HCT116 (cell line): ENCODE data around the gene OR14I1. TPM values are rescaled to one million over a fixed set of nuclear protein-coding genes. Genes with fewer than 3 reads are reported as not detected.

Experiments
- ATAC-seq: fragments of 200-7000 bp; cut with Tn5 transposase; 2 replicates; pipeline ENCODE4 v1.9.1; 2020; ENCODE audit warnings: mild to moderate bottlenecking, moderate library complexity
- BruUV-seq: library from RNA; stranded (reverse); fragments of 400-500 nt; replicated peaks from 2 replicates; lab custom pipeline; 2021; lab: Mats Ljungman, UMichigan
- CTCF ChIA-PET: fragments of 300-600 bp; sonication (Branson Sonifier 250); formaldehyde crosslinking; loops from one replicate; lab custom pipeline; 2021; ENCODE audit warnings: antibody characterized with exemption; lab: Charles Lee
- POLR2A ChIA-PET: fragments of 300-600, 350-600 bp; sonication (Branson Sonifier 250); formaldehyde crosslinking; loops from one replicate; lab custom pipeline; 2021; ENCODE audit warnings: antibody characterized with exemption; lab: Charles Lee
- RAD21 ChIA-PET, 2 experiments: fragments of 300-600 bp; sonication (Branson Sonifier 250); formaldehyde crosslinking; loops; one replicate each; lab custom pipeline; 2023; ENCODE audit warnings: low total read pairs in 2 of 2; ENCODE audit not compliant: uncharacterized antibody in 2 of 2, unreplicated experiment in 2 of 2, low non-redundant PET in 1 of 2; lab: Charles Lee
- DNase-seq: peaks from one replicate; pipeline ENCODE4 v3.0.0-alpha.2; 2010; ENCODE audit warnings: low read depth, low spot score
- H2AFZ ChIP-seq: fragments of 200-600 bp; shearing (Covaris generic), sonication (generic); 2 replicates; pipeline ENCODE4 v1.6.1; 2017; ENCODE audit warnings: low read depth, mixed run types, mixed read lengths, antibody characterized with exemption, low read length; ENCODE audit not compliant: poor library complexity, severe bottlenecking
- H3K27ac ChIP-seq: 2 replicates; pipeline ENCODE4 v1.5.1; 2012; ENCODE audit warnings: low read depth, low read length
- H3K27me3 ChIP-seq: fragments of 200-600 bp; sonication (generic); 2 replicates; pipeline ENCODE4 v1.6.1; 2016; ENCODE audit warnings: mixed run types, low read length, mixed read lengths; ENCODE audit not compliant: insufficient read depth
- H3K36me3 ChIP-seq, 2 experiments: fragments of 200-500 bp in 1 of 2; fragments of 200-600 bp in 1 of 2; sonication (Bioruptor generic) in 1 of 2; sonication (generic) in 1 of 2; 2 replicates each; pipeline versions ENCODE4 v1.5.1 to v1.6.1; 2014 to 2016; ENCODE audit warnings: low read length in 2 of 2, inconsistent platforms in 1 of 2, mixed read lengths in 1 of 2, mixed run types in 1 of 2; ENCODE audit not compliant: insufficient read depth in 2 of 2, control insufficient read depth in 1 of 2
- H3K4me1 ChIP-seq, 2 experiments: fragments of 200-600 bp in 1 of 2; sonication (generic) in 1 of 2; 2 replicates each; pipeline versions ENCODE4 v1.5.1 to v1.6.1; 2012 to 2017; ENCODE audit warnings: low read length in 2 of 2, inconsistent platforms in 1 of 2, mild to moderate bottlenecking in 1 of 2, mixed read lengths in 1 of 2, mixed run types in 1 of 2, moderate library complexity in 1 of 2; ENCODE audit not compliant: insufficient read depth in 2 of 2, control insufficient read depth in 1 of 2
- H3K4me2 ChIP-seq: fragments of 200-600 bp; sonication (generic); 2 replicates; pipeline ENCODE4 v1.6.1; 2017; ENCODE audit warnings: mixed run types, low read length, mixed read lengths
- H3K4me3 ChIP-seq, 2 experiments: fragments of 200-600 bp in 1 of 2; sonication (generic) in 1 of 2; replicated peaks in 1 of 2; 2 replicates each; pipeline ENCODE4 v1.5.1; 2011 to 2016; ENCODE audit warnings: low read length in 2 of 2, control low read depth in 1 of 2, low read depth in 1 of 2, mild to moderate bottlenecking in 1 of 2, mixed read lengths in 1 of 2, mixed run types in 1 of 2
- H3K79me2 ChIP-seq: fragments of 200-600 bp; sonication (generic); 2 replicates; pipeline ENCODE4 v1.6.1; 2017; ENCODE audit warnings: mild to moderate bottlenecking, mixed run types, low read length, moderate library complexity, mixed read lengths; ENCODE audit not compliant: insufficient read depth
- H3K9ac ChIP-seq: fragments of 200-600 bp; sonication (generic); 2 replicates; pipeline ENCODE4 v1.6.1; 2016; ENCODE audit warnings: low read length, mixed read lengths
- H3K9me2 ChIP-seq: fragments of 200-600 bp; sonication (generic), shearing (Covaris generic); 2 replicates; pipeline ENCODE4 v1.6.1; 2017; ENCODE audit warnings: mixed run types, mild to moderate bottlenecking, moderate library complexity; ENCODE audit not compliant: insufficient read depth
- H3K9me3 ChIP-seq, 2 experiments: fragments of 200-500 bp in 1 of 2; fragments of 200-600 bp in 1 of 2; sonication (Bioruptor generic) in 1 of 2; sonication (generic) in 1 of 2; 2 replicates each; pipeline ENCODE4 v1.6.1; 2014 to 2017; ENCODE audit warnings: low read length in 2 of 2, mixed read lengths in 2 of 2, inconsistent platforms in 1 of 2, low read depth in 1 of 2, mild to moderate bottlenecking in 1 of 2, mixed run types in 1 of 2, moderate library complexity in 1 of 2; ENCODE audit not compliant: control insufficient read depth in 1 of 2, insufficient read depth in 1 of 2
- H4K20me1 ChIP-seq: fragments of 200-600 bp; sonication (generic), shearing (Covaris generic); 2 replicates; pipeline ENCODE4 v1.6.1; 2017; ENCODE audit warnings: mixed run types, mild to moderate bottlenecking, moderate library complexity; ENCODE audit not compliant: insufficient read depth
- CBX3 ChIP-seq: IDR thresholded peaks from 2 replicates; pipeline ENCODE4 v1.6.1; 2012; ENCODE audit warnings: low read depth
- CEBPB ChIP-seq: IDR thresholded peaks from 2 replicates; pipeline ENCODE4 v1.6.1; 2012; ENCODE audit warnings: low read depth
- EGR1 ChIP-seq: IDR thresholded peaks from 2 replicates; pipeline ENCODE4 v1.6.1; 2012; ENCODE audit warnings: low read depth
- ELF1 ChIP-seq: IDR thresholded peaks from 2 replicates; pipeline ENCODE4 v1.6.1; 2012; ENCODE audit warnings: low read depth, borderline replicate concordance
- EZH2 ChIP-seq: fragments of 200-600 bp; sonication (generic); IDR thresholded peaks from 2 replicates; pipeline ENCODE4 v1.6.1; 2017; ENCODE audit warnings: antibody characterized with exemption, mixed run types
- EZH2phosphoT487 ChIP-seq: fragments of 200-600 bp; IDR thresholded peaks from 2 replicates; pipeline ENCODE4 v1.6.1; 2018; ENCODE audit warnings: antibody characterized with exemption, borderline replicate concordance
- FOSL1 ChIP-seq: IDR thresholded peaks from 2 replicates; pipeline ENCODE4 v1.6.1; 2012; ENCODE audit warnings: low read depth
- JUND ChIP-seq: IDR thresholded peaks from 2 replicates; pipeline ENCODE4 v1.6.1; 2012
- MAX ChIP-seq: IDR thresholded peaks from 2 replicates; pipeline ENCODE4 v1.6.1; 2012
- POLR2A ChIP-seq: IDR thresholded peaks from 2 replicates; pipeline ENCODE4 v1.7.0; 2011; ENCODE audit warnings: borderline replicate concordance; ENCODE audit not compliant: insufficient read depth, insufficient read length; ENCODE audit errors: extremely low read depth
- RAD21 ChIP-seq: IDR thresholded peaks from 2 replicates; pipeline ENCODE4 v1.6.1; 2012; ENCODE audit warnings: low read depth, mild to moderate bottlenecking
- SP1 ChIP-seq: IDR thresholded peaks from 2 replicates; pipeline ENCODE4 v1.6.1; 2012; ENCODE audit warnings: low read depth
- SRF ChIP-seq: IDR thresholded peaks from 2 replicates; pipeline ENCODE4 v1.6.1; 2012; ENCODE audit warnings: low read depth
- TCF7L2 ChIP-seq: IDR thresholded peaks from 2 replicates; pipeline ENCODE4 v1.7.0; 2011; ENCODE audit warnings: borderline replicate concordance, inconsistent platforms; ENCODE audit not compliant: insufficient read depth, insufficient read length; ENCODE audit errors: extremely low read depth
- YY1 ChIP-seq: IDR thresholded peaks from 2 replicates; pipeline ENCODE4 v1.6.1; 2011; ENCODE audit warnings: low read length, low read depth, moderate library complexity, mild to moderate bottlenecking; ENCODE audit not compliant: insufficient replicate concordance; ENCODE audit errors: extremely low read depth
- ZFX ChIP-seq: fragments of 450-650 bp; IDR thresholded peaks from 2 replicates; pipeline ENCODE4 v1.6.1; 2017
- ZNF274 ChIP-seq: fragments of 200-500 bp; sonication (Bioruptor generic); IDR thresholded peaks from 2 replicates; pipeline ENCODE4 v1.6.1; 2014; ENCODE audit warnings: mild to moderate bottlenecking, low read depth, low read length, inconsistent platforms
- intact Hi-C: fragments of 100-400 bp; cut with micrococcal nuclease; formaldehyde crosslinking; loops from 2 replicates; pipeline ENCODE4 v1.10.0; 2022
- total RNA-seq: library from RNA; stranded (reverse); gene quantifications from one replicate; pipeline ENCODE4 v1.2.1, GENCODE V29; 2021; ENCODE audit not compliant: unreplicated experiment
- TF ChIP-seq, protein P1 (sequence below), 3 experiments: fragments of 200-600 bp in 1 of 3; sonication (generic) in 1 of 3; IDR thresholded peaks in 2 of 3; conservative IDR thresholded peaks in 1 of 3; 2 replicates each; pipeline ENCODE4 v1.5.1; 2012 to 2017; ENCODE audit warnings: low read depth in 2 of 3, low read length in 2 of 3, antibody characterized with exemption in 1 of 3, borderline replicate concordance in 1 of 3, control low read depth in 1 of 3, mild to moderate bottlenecking in 1 of 3, mixed read lengths in 1 of 3, mixed run types in 1 of 3, moderate library complexity in 1 of 3; ENCODE audit not compliant: insufficient read depth in 1 of 3
- TF ChIP-seq, protein P2 (sequence below): IDR thresholded peaks from 2 replicates; pipeline ENCODE4 v1.6.1; 2012

The OR14I1 gene
- total RNA-seq, 1 experiment from 2014 or later = not detected

GRCh38 chr1:248710305-248710900 lies 7.8 kb upstream of the OR14I1 start:
- ChIA-PET POLR2A (no interaction called here), RAD21 (no interaction called here), CTCF (no interaction called here)
- Histone ChIP-seq H3K4me1 (no peaks in the 10 kb centered on the region), H3K9ac (no peak overlapping the region), H3K4me2 (no peak overlapping the region), H3K9me3 (peaks cover 0 to 5% of the 10 kb centered on the region in 2 experiments; a peak in 2 of 4 replicates), H3K79me2 (no peaks in the 10 kb centered on the region), H3K36me3 (no peaks in the 10 kb centered on the region), H3K9me2 (no peaks in the 10 kb centered on the region), H3K27me3 (no peaks in the 10 kb centered on the region), H4K20me1 (no peaks in the 10 kb centered on the region), H3K27ac (no peak overlapping the region), H3K4me3 (no peak overlapping the region), H2AFZ (no peak overlapping the region)
- no peak for DNase-seq
- TF ChIP-seq CBX3 (no peak), YY1 (no peak), JUND (no peak), EGR1 (no peak), EZH2 (no peak), POLR2A (no peak), ZFX (no peak), ZNF274 (no peak), FOSL1 (no peak), TCF7L2 (no peak), SP1 (no peak), CEBPB (no peak), ELF1 (no peak), SRF (no peak), MAX (no peak), RAD21 (no peak), EZH2phosphoT487 (no peak)
- TF ChIP-seq, protein P1, sequence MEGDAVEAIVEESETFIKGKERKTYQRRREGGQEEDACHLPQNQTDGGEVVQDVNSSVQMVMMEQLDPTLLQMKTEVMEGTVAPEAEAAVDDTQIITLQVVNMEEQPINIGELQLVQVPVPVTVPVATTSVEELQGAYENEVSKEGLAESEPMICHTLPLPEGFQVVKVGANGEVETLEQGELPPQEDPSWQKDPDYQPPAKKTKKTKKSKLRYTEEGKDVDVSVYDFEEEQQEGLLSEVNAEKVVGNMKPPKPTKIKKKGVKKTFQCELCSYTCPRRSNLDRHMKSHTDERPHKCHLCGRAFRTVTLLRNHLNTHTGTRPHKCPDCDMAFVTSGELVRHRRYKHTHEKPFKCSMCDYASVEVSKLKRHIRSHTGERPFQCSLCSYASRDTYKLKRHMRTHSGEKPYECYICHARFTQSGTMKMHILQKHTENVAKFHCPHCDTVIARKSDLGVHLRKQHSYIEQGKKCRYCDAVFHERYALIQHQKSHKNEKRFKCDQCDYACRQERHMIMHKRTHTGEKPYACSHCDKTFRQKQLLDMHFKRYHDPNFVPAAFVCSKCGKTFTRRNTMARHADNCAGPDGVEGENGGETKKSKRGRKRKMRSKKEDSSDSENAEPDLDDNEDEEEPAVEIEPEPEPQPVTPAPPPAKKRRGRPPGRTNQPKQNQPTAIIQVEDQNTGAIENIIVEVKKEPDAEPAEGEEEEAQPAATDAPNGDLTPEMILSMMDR (IDR thresholded peaks at IDR 0.05 in 2 of 3, conservative IDR thresholded peaks at IDR 0.05 in 1 of 3; ENCODE audit: borderline replicate concordance in 1 of 3, insufficient read depth in 1 of 3, low read depth in 2 of 3, low read length in 2 of 3) = no peak
- TF ChIP-seq, protein P2, sequence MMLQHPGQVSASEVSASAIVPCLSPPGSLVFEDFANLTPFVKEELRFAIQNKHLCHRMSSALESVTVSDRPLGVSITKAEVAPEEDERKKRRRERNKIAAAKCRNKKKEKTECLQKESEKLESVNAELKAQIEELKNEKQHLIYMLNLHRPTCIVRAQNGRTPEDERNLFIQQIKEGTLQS = no peak
- intact Hi-C loops = no loop called here
- BruUV-seq = no TSS peak
- no peak for ATAC-seq
